Stimulated activated CD4-positive, alpha-beta T cell treated with anti-CD3 and anti-CD28 coated beads, Interleukin-4, amount 100 ng/mL, for 48 hours (primary cell): Measurements from ENCODE around the gene RAB10.

Experiments
- DNase-seq, 2 donors: peaks; one replicate each; pipeline ENCODE4 v3.0.0-alpha.2; 2020; ENCODE audit warnings: low read depth in 2 of 2

RAB10 gene

GRCh38 chr2:26178746-26179436 is 145.0 kb downstream of the RAB10 start:
- DNase-seq, result no peak

GRCh38 chr2:26179446-26179913 is 145.6 kb downstream of the RAB10 start:
- DNase-seq, result no peak

- no peak for DNase-seq
Measured at GRCh38 chr2:26182441-26182840, 148.6 kb downstream of the RAB10 start.

- DNase-seq, result no peak
Measured at GRCh38 chr2:26182887-26183630, 149.2 kb downstream of the RAB10 start.

- DNase-seq, result no peak
Measured at GRCh38 chr2:26184121-26184520, 150.2 kb downstream of the RAB10 start.

GRCh38 chr2:26184555-26185303 is 150.8 kb downstream of the RAB10 start:
- peak; percentile 78 to 79 for DNase-seq

- DNase-seq, result no peak
Measured at GRCh38 chr2:26185304-26185928, 151.5 kb downstream of the RAB10 start.

GRCh38 chr2:26185954-26186770 is 152.3 kb downstream of the RAB10 start:
- no peak for DNase-seq
